Measurements from ENCODE around the gene MYH14.

MYH14 gene

DNA sequence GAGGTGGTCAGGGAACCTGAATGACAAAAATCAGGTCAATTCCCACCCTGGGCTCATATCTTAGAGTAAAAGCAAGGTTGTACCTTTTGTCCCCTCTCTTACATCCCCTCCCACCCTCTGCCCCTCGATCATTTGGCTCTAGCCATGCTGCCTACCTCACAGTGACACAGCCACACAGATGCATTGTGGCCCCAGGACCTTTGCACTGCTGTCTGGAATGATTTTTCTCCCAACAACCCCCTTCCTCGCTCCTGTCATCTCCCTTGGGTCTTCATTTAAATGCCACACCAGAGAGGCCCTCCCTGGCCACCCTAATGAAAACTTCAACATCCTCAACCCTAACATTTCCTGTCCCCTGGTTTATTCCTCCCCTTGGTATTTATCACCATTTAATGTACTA, 4.3 kb downstream of the MYH14 start:
- no peak for DNase-seq (ENCODE audit: low read depth)
- TF ChIP-seq CTCF (IDR thresholded peaks at IDR 0.05; ENCODE audit: insufficient read depth, low read depth, low read length, missing control alignments): no peak
- no peak overlapping the region for H3K4me3 ChIP-seq (ENCODE audit: low read length)

GRCh38 chr19:50209131-50209530, 5.7 kb downstream of the MYH14 start:
- TF ChIP-seq CTCF (IDR thresholded peaks at IDR 0.05; ENCODE audit: insufficient read depth, low read depth, low read length, missing control alignments): no peak
- no peak for DNase-seq (ENCODE audit: low read depth)
- H3K4me3 ChIP-seq (ENCODE audit: low read length): no peak overlapping the region

DNA sequence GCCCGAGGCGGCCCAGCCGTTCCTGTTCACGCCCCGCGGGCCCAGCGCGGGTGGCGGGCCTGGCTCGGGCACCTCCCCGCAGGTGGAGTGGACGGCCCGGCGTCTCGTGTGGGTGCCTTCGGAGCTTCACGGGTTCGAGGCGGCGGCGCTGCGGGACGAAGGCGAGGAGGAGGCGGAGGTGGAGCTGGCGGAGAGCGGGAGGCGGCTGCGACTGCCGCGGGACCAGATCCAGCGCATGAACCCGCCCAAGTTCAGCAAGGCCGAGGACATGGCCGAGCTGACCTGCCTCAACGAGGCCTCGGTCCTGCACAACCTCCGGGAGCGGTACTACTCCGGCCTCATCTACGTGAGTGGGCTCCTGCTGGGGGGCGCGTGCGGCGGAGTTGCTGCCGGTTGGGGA, 7.0 kb downstream of the MYH14 start:
- DNase-seq (ENCODE audit: low read depth): no peak
- TF ChIP-seq CTCF (IDR thresholded peaks at IDR 0.05; ENCODE audit: insufficient read depth, low read depth, low read length, missing control alignments): no peak
- H3K4me3 ChIP-seq (ENCODE audit: low read length): no peak overlapping the region

GRCh38 chr19:50213925-50214324, 10.5 kb downstream of the MYH14 start:
- no peak for DNase-seq (ENCODE audit: low read depth)
- no peak overlapping the region for H3K4me3 ChIP-seq (ENCODE audit: low read length)
- no peak for TF ChIP-seq CTCF (IDR thresholded peaks at IDR 0.05; ENCODE audit: insufficient read depth, low read depth, low read length, missing control alignments)

DNA sequence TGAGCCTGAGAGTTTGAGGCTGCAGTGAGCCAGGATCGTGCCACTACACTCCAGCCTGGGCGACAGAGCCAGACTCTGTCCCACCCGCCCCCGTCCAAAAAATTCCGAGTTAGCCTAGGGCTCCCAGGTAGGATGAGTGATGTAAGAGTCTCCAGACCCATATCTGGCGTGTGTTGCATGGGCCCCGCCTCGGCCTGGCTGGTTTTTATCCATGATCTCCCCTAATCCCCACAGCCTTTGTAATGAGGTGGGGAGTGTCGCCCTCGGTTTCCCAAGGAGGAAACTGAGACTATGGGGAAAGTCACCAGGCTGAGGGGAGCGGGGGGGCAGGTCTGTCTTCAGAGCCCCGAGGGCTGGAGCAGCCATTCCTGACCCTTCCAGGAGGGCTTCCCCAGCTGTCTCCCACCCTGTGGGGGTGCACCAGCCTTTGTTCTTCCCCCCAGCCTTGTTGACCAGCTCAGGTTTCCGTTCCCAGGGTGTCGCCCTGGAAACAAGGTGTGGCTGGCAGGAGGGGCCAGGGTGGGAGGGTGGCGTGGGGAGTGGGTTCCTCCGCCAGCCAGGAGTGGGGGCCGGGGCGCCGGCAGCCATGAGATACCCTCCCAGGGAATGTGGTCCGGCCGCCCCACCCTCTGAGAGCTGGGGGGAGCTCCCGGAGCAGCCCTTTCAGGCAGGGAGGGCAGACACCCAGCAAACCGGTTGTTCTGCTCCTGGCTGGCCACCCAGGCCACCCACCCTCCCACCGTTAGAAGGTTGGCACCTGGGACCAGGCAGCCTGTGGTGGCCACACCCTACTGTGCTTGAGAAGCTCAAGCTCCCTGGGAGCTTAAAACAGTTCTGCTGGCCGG, 11.5 kb downstream of the MYH14 start:
- TF ChIP-seq CTCF (IDR thresholded peaks at IDR 0.05; ENCODE audit: insufficient read depth, low read depth, low read length, missing control alignments): no peak
- no peak overlapping the region for H3K4me3 ChIP-seq (ENCODE audit: low read length)
- peak; percentile 49 for DNase-seq (ENCODE audit: low read depth)

GRCh38 chr19:50215820-50216219, 12.4 kb downstream of the MYH14 start:
- no peak for TF ChIP-seq CTCF (IDR thresholded peaks at IDR 0.05; ENCODE audit: insufficient read depth, low read depth, low read length, missing control alignments)
- no peak for DNase-seq (ENCODE audit: low read depth)
- no peak overlapping the region for H3K4me3 ChIP-seq (ENCODE audit: low read length)

GRCh38 chr19:50221087-50221486, 17.7 kb downstream of the MYH14 start:
- TF ChIP-seq CTCF (IDR thresholded peaks at IDR 0.05; ENCODE audit: insufficient read depth, low read depth, low read length, missing control alignments): no peak
- H3K4me3 ChIP-seq (ENCODE audit: low read length): no peak overlapping the region
- DNase-seq (ENCODE audit: low read depth): no peak
